ENCODE results near the gene VDAC1. TPM values are rescaled to one million over a fixed set of nuclear protein-coding genes. Genes with fewer than 3 reads are reported as not detected.

VDAC1 gene
- total RNA-seq, 1 experiment from 2014 or later = 395 TPM

DNA sequence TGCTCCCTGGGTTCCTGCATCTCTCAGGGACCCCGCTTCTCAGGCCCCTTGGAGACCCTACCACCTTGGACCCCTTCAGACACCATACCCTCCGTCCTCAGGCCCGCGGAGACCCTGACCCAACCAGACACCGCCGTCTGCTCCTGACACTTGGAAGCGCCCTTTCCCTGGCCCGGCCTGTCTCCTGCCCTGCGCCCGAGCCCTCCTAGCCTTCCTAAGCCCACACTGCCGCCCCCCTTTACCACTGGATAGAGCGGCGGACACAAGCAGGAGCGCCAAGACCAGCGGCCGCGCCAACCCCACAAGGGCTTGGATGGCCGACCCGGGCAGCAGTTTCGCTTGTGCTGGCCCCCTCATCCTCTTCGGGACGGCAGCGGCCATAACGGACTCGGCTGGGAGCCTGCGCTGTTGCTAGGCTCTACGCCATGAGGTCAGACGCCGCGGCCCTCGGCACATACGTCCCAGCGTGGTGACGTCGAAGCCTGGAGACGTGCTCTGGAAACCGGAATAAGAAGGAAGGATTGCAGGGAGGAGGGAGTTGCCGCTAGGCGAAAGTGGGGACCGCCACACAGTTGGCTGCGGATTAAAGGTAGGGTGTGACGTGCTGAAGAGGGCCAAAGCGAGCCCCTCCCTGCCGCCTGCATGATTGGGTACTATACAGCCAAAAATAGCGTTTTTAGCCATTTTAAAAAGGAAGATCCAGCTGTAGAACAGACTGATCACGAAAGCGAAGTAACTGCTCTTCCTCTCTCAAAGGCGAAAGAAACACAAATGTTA, 36.4 kb downstream of the VDAC1 start, which contains the start of gene C5orf15:
C5orf15 (minus strand) TSS at position 422 of the 777 bp plus-strand sequence; CDS start at position 381, 41 bp downstream.
- peak; percentile 99 for ATAC-seq
- intact Hi-C loops (cut with micrococcal nuclease; ENCODE audit: unreplicated experiment) = no loop called here
- H3K9me3 ChIP-seq (ENCODE audit: control insufficient read depth, insufficient read depth, low read depth, low read length) = no peaks in the 10 kb centered on the region
- BruUV-seq (replicated peaks) = no TSS peak
- H3K36me3 ChIP-seq (ENCODE audit: control insufficient read depth, insufficient read depth, low read length) = peaks cover 4% of the 10 kb centered on the region; the same call in 1 of the 2 replicates
- peaks cover 5% of the 10 kb centered on the region for H3K4me1 ChIP-seq (ENCODE audit: control insufficient read depth, insufficient read depth, low read length)
- no peaks in the 10 kb centered on the region for H3K27me3 ChIP-seq (ENCODE audit: control insufficient read depth, insufficient read depth, low read length)
- H3K4me3 ChIP-seq (ENCODE audit: low read depth in 2 of 2, low read length in 2 of 2) = peak within 1 kb of the TSS; percentile 91 to 92
- ChIA-PET CTCF (interaction anchor here (0.7 kb wide), 1 partner anchor 493 kb away, joined by 7 read pairs; no protein-coding TSS in a partner anchor), POLR2A (no interaction called here)
- peak; percentile 72 for DNase-seq (ENCODE audit: low read depth, low spot score)
- in situ Hi-C loops (cut with HindIII; ENCODE audit: low pct_unique_long_range_greater_than_20kb, low sequenced_read_pairs) = no loop called here
- H3K27ac ChIP-seq (ENCODE audit: low read length) = peak within 1 kb of the TSS; percentile 92
- TF ChIP-seq SIN3A (IDR thresholded peaks at IDR 0.05; ENCODE audit: borderline replicate concordance, insufficient read depth, low read depth, low read length) (no peak), TCF7L2 (IDR thresholded peaks at IDR 0.05; ENCODE audit: low read depth, low read length) (peak; percentile 52; the same call in 1 of the 2 replicates), POLR2AphosphoS5 (IDR thresholded peaks at IDR 0.05; ENCODE audit: low read depth, low read length) (peak; percentile 83)
- TF ChIP-seq, protein P1, sequence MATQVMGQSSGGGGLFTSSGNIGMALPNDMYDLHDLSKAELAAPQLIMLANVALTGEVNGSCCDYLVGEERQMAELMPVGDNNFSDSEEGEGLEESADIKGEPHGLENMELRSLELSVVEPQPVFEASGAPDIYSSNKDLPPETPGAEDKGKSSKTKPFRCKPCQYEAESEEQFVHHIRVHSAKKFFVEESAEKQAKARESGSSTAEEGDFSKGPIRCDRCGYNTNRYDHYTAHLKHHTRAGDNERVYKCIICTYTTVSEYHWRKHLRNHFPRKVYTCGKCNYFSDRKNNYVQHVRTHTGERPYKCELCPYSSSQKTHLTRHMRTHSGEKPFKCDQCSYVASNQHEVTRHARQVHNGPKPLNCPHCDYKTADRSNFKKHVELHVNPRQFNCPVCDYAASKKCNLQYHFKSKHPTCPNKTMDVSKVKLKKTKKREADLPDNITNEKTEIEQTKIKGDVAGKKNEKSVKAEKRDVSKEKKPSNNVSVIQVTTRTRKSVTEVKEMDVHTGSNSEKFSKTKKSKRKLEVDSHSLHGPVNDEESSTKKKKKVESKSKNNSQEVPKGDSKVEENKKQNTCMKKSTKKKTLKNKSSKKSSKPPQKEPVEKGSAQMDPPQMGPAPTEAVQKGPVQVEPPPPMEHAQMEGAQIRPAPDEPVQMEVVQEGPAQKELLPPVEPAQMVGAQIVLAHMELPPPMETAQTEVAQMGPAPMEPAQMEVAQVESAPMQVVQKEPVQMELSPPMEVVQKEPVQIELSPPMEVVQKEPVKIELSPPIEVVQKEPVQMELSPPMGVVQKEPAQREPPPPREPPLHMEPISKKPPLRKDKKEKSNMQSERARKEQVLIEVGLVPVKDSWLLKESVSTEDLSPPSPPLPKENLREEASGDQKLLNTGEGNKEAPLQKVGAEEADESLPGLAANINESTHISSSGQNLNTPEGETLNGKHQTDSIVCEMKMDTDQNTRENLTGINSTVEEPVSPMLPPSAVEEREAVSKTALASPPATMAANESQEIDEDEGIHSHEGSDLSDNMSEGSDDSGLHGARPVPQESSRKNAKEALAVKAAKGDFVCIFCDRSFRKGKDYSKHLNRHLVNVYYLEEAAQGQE (IDR thresholded peaks at IDR 0.05; ENCODE audit: insufficient read depth in 1 of 2, low read depth in 2 of 2, low read length in 1 of 2) = 0 out of 4 replicates have a peak, but pooled peaks of 1 of the 2 experiments have one; percentile 32
- TF ChIP-seq, protein P2, sequence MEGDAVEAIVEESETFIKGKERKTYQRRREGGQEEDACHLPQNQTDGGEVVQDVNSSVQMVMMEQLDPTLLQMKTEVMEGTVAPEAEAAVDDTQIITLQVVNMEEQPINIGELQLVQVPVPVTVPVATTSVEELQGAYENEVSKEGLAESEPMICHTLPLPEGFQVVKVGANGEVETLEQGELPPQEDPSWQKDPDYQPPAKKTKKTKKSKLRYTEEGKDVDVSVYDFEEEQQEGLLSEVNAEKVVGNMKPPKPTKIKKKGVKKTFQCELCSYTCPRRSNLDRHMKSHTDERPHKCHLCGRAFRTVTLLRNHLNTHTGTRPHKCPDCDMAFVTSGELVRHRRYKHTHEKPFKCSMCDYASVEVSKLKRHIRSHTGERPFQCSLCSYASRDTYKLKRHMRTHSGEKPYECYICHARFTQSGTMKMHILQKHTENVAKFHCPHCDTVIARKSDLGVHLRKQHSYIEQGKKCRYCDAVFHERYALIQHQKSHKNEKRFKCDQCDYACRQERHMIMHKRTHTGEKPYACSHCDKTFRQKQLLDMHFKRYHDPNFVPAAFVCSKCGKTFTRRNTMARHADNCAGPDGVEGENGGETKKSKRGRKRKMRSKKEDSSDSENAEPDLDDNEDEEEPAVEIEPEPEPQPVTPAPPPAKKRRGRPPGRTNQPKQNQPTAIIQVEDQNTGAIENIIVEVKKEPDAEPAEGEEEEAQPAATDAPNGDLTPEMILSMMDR (IDR thresholded peaks at IDR 0.05) = no peak

DNA sequence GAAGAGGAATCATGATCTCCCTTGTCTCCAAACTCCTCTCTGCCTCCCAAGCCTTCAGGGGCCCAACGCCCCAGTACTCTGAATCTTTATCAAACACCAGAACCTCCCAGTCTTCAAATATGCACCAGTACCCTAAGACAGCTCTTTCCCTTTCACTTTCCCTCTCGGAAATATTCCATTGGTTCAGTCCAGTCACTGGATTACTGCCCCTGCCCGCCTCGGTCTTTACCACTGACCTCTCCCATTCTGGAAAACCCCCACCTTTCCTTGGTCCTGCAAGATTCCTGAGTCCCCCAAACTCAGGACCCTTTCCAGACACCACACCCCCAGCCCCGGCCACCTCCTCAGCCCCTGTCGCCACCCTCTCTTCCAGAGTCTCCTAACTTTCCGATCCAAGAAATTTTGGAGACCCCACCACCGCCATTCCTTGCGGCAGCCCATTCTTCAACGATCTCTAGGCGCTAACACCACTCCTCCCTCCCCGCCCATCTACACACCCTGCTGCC, 37.0 kb downstream of the VDAC1 start:
- in situ Hi-C loops (cut with HindIII; ENCODE audit: low pct_unique_long_range_greater_than_20kb, low sequenced_read_pairs) (no loop called here), intact Hi-C loops (cut with micrococcal nuclease; ENCODE audit: unreplicated experiment) (no loop called here)
- no peaks in the 10 kb centered on the region for H3K9me3 ChIP-seq (ENCODE audit: control insufficient read depth, insufficient read depth, low read depth, low read length)
- no peak for DNase-seq (ENCODE audit: low read depth, low spot score)
- no peaks in the 10 kb centered on the region for H3K27me3 ChIP-seq (ENCODE audit: control insufficient read depth, insufficient read depth, low read length)
- peak overlapping the region; percentile 91 to 92 for H3K4me3 ChIP-seq (ENCODE audit: low read depth in 2 of 2, low read length in 2 of 2)
- peak overlapping the region; percentile 92 for H3K27ac ChIP-seq (ENCODE audit: low read length)
- ATAC-seq = peak; percentile 54
- ChIA-PET POLR2A (no interaction called here), CTCF (no interaction called here)
- BruUV-seq (replicated peaks) = no TSS peak
- no peaks in the 10 kb centered on the region for H3K36me3 ChIP-seq (ENCODE audit: control insufficient read depth, insufficient read depth, low read length)
- TF ChIP-seq, protein P2 (IDR thresholded peaks at IDR 0.05) = no peak
- no peak for TF ChIP-seq TCF7L2 (IDR thresholded peaks at IDR 0.05; ENCODE audit: low read depth, low read length)
- TF ChIP-seq POLR2AphosphoS5 (IDR thresholded peaks at IDR 0.05; ENCODE audit: low read depth, low read length) = no peak
- TF ChIP-seq SIN3A (IDR thresholded peaks at IDR 0.05; ENCODE audit: borderline replicate concordance, insufficient read depth, low read depth, low read length) = no peak
- TF ChIP-seq, protein P1 (IDR thresholded peaks at IDR 0.05; ENCODE audit: insufficient read depth in 1 of 2, low read depth in 2 of 2, low read length in 1 of 2) = no peak
- H3K4me1 ChIP-seq (ENCODE audit: control insufficient read depth, insufficient read depth, low read length) = peaks cover 5% of the 10 kb centered on the region
